OCI-LY1 (cell line): ENCODE results near the gene PLA2G12A.

ENCODE experiments used
- EZH2 ChIP-seq: fragments of 200-600 bp; sonication (generic), shearing (Covaris generic); IDR thresholded peaks from 2 replicates; pipeline ENCODE4 v1.8.0; 2017; ENCODE audit warnings: borderline replicate concordance, mixed run types, mild to moderate bottlenecking, antibody characterized with exemption, low read length, moderate library complexity, mixed read lengths
- TF ChIP-seq, protein P1 (sequence below): fragments of 200-600 bp; sonication (generic), shearing (Covaris generic); IDR thresholded peaks from 2 replicates; pipeline ENCODE4 v1.5.1; 2017; ENCODE audit warnings: mild to moderate bottlenecking, antibody characterized with exemption, low read length, moderate library complexity, mixed read lengths

DNA sequence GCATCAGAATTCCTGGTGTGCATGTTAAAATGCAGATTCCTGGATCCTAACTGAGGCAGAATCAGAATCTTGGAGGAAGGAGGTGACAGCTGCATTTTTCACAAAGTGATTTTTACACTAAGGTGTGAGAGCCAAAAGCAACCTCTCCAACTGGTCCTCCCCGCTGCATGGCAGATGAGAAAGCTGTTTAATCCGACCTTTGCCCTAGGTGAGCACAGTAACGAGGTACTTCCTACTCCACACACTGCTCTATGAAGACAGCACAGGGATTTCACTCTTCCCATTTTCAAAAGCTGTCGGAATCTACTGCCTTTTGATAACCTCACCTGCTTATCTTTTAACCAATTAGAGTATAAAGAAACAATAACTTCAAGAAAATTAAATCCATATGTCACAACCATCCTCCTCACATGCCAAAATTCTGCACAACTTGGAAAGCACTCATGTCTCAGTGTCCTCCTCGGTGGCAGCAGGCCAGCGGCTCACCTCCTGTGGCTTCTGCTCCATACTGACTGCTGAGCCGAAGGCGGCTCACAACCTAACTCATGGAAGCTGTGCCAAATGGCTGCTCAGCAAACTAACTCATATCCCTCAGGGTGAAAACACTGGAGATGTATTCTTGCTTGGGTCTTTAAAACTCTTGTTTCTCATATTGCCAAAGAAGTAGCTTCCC is 30.2 kb downstream of the PLA2G12A start:
- TF ChIP-seq, protein P1, sequence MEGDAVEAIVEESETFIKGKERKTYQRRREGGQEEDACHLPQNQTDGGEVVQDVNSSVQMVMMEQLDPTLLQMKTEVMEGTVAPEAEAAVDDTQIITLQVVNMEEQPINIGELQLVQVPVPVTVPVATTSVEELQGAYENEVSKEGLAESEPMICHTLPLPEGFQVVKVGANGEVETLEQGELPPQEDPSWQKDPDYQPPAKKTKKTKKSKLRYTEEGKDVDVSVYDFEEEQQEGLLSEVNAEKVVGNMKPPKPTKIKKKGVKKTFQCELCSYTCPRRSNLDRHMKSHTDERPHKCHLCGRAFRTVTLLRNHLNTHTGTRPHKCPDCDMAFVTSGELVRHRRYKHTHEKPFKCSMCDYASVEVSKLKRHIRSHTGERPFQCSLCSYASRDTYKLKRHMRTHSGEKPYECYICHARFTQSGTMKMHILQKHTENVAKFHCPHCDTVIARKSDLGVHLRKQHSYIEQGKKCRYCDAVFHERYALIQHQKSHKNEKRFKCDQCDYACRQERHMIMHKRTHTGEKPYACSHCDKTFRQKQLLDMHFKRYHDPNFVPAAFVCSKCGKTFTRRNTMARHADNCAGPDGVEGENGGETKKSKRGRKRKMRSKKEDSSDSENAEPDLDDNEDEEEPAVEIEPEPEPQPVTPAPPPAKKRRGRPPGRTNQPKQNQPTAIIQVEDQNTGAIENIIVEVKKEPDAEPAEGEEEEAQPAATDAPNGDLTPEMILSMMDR = no peak
- TF ChIP-seq EZH2 = no peak
